Transverse colon (tissue), 4 donors: ENCODE data around the gene CHST11. TPM values are rescaled to one million over a fixed set of nuclear protein-coding genes. Genes with fewer than 3 reads are reported as not detected.

Experiments used
- DNase-seq: peaks from one replicate; pipeline ENCODE4 v3.0.0-alpha.2; 2019
- H3K27ac ChIP-seq, 4 donors: fragments of 200-600 bp; sonication (generic); 2 replicates each; pipeline ENCODE4 v1.5.1; 2016 to 2018; ENCODE audit warnings: inconsistent platforms in 4 of 4
- H3K27me3 ChIP-seq: fragments of 200-600 bp; sonication (generic); 2 replicates; pipeline ENCODE4 v1.5.1; 2017; ENCODE audit warnings: inconsistent platforms
- H3K36me3 ChIP-seq, 4 donors: fragments of 200-600 bp; sonication (generic); 2 replicates each; pipeline ENCODE4 v1.5.1; 2017 to 2019; ENCODE audit warnings: inconsistent platforms in 4 of 4
- H3K4me1 ChIP-seq, 4 donors: fragments of 200-600 bp; sonication (generic); 2 replicates each; pipeline ENCODE4 v1.5.1; 2017 to 2020; ENCODE audit warnings: inconsistent platforms in 4 of 4
- H3K4me3 ChIP-seq, 4 donors: fragments of 200-600 bp; sonication (generic); 1 replicate in 1 of 4; 2 replicates in 3 of 4; pipeline versions ENCODE4 v1.5.1 to v1.6.1; 2017 to 2019; ENCODE audit warnings: inconsistent platforms in 4 of 4
- H3K9me3 ChIP-seq, 2 donors: fragments of 200-600 bp; sonication (generic); 2 replicates each; pipeline ENCODE4 v1.5.1; 2017 to 2019; ENCODE audit warnings: inconsistent platforms in 2 of 2
- CTCF ChIP-seq, 5 experiments: fragments of 200-600 bp in 3 of 5; fragments of 450-650 bp in 2 of 5; sonication (generic) in 3 of 5; IDR thresholded peaks; 1 replicate in 2 of 5; 2 replicates in 3 of 5; pipeline ENCODE4 v1.5.1; 2016 to 2017; ENCODE audit warnings: antibody characterized with exemption in 5 of 5, inconsistent platforms in 3 of 5, mild to moderate bottlenecking in 2 of 5, moderate library complexity in 1 of 5
- EP300 ChIP-seq: sonication (generic); formaldehyde crosslinking; IDR thresholded peaks from one replicate; pipeline ENCODE4 v1.6.1; 2017; ENCODE audit warnings: antibody characterized with exemption, low read depth
- POLR2A ChIP-seq: fragments of 450-650 bp; IDR thresholded peaks from one replicate; pipeline ENCODE4 v1.6.1; 2016; ENCODE audit warnings: antibody characterized with exemption, mild to moderate bottlenecking, moderate library complexity
- POLR2AphosphoS5 ChIP-seq, 3 donors: sonication (generic); formaldehyde crosslinking; IDR thresholded peaks; one replicate each; pipeline ENCODE4 v1.6.1; 2016; ENCODE audit warnings: antibody characterized with exemption in 3 of 3
- WGBS, 2 donors: methylation state at CpG; one replicate each; pipeline ENCODE4 v1.1.5; 2018; ENCODE audit warnings: low coverage in 1 of 2; 5-methylcytosine and 5-hydroxymethylcytosine counted together
- in situ Hi-C, 4 donors: fragments of 200-750 bp; cut with MboI; loops; one replicate each; pipeline versions ENCODE4 v1.15.0 to v1.15.1; 2017; ENCODE audit warnings: low sequenced_read_pairs in 3 of 4, low pct_ligation_motif_present in 1 of 4, low pct_unique_long_range_greater_than_20kb in 1 of 4
- intact Hi-C: fragments of 100-400 bp; cut with DNase I; formaldehyde crosslinking; loops from one replicate; pipeline ENCODE4 v1.15.1; 2023; ENCODE audit warnings: low total_unique reads
- total RNA-seq, 4 donors: library from RNA; depleted of rRNA; stranded (reverse); fragments of >200 nt; gene quantifications; one replicate each; pipeline ENCODE4 v1.1.0, GENCODE V29; 2016

CHST11 gene
- total RNA-seq, 4 donors from 2014 or later, result 4.2 to 123 (median 31.5) TPM

GRCh38 chr12:104433061-104433460, 23.7 kb upstream of the CHST11 start:
- no peak for DNase-seq

GRCh38 chr12:104434129-104434528, 22.6 kb upstream of the CHST11 start:
- no peaks in the 10 kb centered on the region for H3K4me1 ChIP-seq
- no peaks in the 10 kb centered on the region for H3K27me3 ChIP-seq
- intact Hi-C loops, result no loop called here
- no peak overlapping the region for H3K27ac ChIP-seq
- H3K36me3 ChIP-seq, result no peaks in the 10 kb centered on the region
- in situ Hi-C loops, result no loop called here
- DNase-seq, result no peak
- 88 to 100% methylated on average over 1 of the region's 1 CpG for WGBS, 2 donors
- no peaks in the 10 kb centered on the region for H3K9me3 ChIP-seq
- no peak overlapping the region for H3K4me3 ChIP-seq
- TF ChIP-seq CTCF (IDR thresholded peaks at IDR 0.05) (no peak), EP300 (no peak), POLR2A (no peak), POLR2AphosphoS5 (IDR thresholded peaks at IDR 0.05) (no peak)

More at GRCh38 chr12:104433061-104433460, 23.7 kb upstream of the CHST11 start:
- Histone ChIP-seq H3K9me3 (no peaks in the 10 kb centered on the region), H3K4me3 (no peak overlapping the region), H3K36me3 (no peaks in the 10 kb centered on the region), H3K27ac (no peak overlapping the region), H3K27me3 (no peaks in the 10 kb centered on the region), H3K4me1 (no peaks in the 10 kb centered on the region)
- intact Hi-C loops (no loop called here), in situ Hi-C loops (no loop called here)
- 86 to 88% methylated on average over 4 to 10 of the region's 10 CpGs for WGBS, 2 donors
- TF ChIP-seq CTCF (IDR thresholded peaks at IDR 0.05), result no peak
- no peak for TF ChIP-seq POLR2A
- TF ChIP-seq EP300, result no peak
- no peak for TF ChIP-seq POLR2AphosphoS5 (IDR thresholded peaks at IDR 0.05)

- Histone ChIP-seq H3K36me3 (no peaks in the 10 kb centered on the region), H3K27ac (no peak overlapping the region), H3K27me3 (no peaks in the 10 kb centered on the region), H3K4me3 (no peak overlapping the region), H3K9me3 (no peaks in the 10 kb centered on the region), H3K4me1 (no peaks in the 10 kb centered on the region)
- intact Hi-C loops (no loop called here), in situ Hi-C loops (no loop called here)
- TF ChIP-seq POLR2AphosphoS5 (IDR thresholded peaks at IDR 0.05) (no peak), POLR2A (no peak), EP300 (no peak), CTCF (IDR thresholded peaks at IDR 0.05) (no peak)
- DNase-seq, result no peak
- WGBS, 2 donors, result 50 to 68% methylated on average over 1 to 4 of the region's 4 CpGs
These were observed 21.6 kb upstream of the CHST11 start for GRCh38 chr12:104435175-104435574.

- 47 to 66% methylated on average over 2 to 3 of the region's 3 CpGs for WGBS, 2 donors
- H3K9me3 ChIP-seq, result no peaks in the 10 kb centered on the region
- H3K36me3 ChIP-seq, result no peaks in the 10 kb centered on the region
- H3K4me3 ChIP-seq, result no peak overlapping the region
- no peaks in the 10 kb centered on the region for H3K27me3 ChIP-seq
- H3K4me1 ChIP-seq, result no peaks in the 10 kb centered on the region
- in situ Hi-C loops (no loop called here), intact Hi-C loops (no loop called here)
- no peak overlapping the region for H3K27ac ChIP-seq
- no peak for TF ChIP-seq POLR2AphosphoS5 (IDR thresholded peaks at IDR 0.05)
- TF ChIP-seq EP300, result no peak
- no peak for TF ChIP-seq CTCF (IDR thresholded peaks at IDR 0.05)
- no peak for TF ChIP-seq POLR2A
- no peak for DNase-seq
These were observed 21.0 kb upstream of the CHST11 start for GRCh38 chr12:104435765-104436164.
